Neuronal stem cell (in vitro differentiated cells): ENCODE data around the gene C12orf42.

Experiments
- DNase-seq: peaks from one replicate; pipeline ENCODE4 v3.0.0-alpha.2; 2013; ENCODE audit warnings: low spot score
- H2AFZ ChIP-seq: one replicate; pipeline ENCODE4 v1.6.1; 2013; ENCODE audit warnings: mild to moderate bottlenecking, low read length, inconsistent platforms
- H2AK5ac ChIP-seq: 2 replicates; pipeline ENCODE4 v1.6.1; 2013; ENCODE audit warnings: low read depth, mild to moderate bottlenecking, inconsistent platforms, low read length, moderate library complexity, mixed read lengths
- H2BK120ac ChIP-seq: 2 replicates; pipeline ENCODE4 v1.6.1; 2013; ENCODE audit warnings: low read depth, mild to moderate bottlenecking, inconsistent platforms, low read length, moderate library complexity, mixed read lengths
- H2BK12ac ChIP-seq: one replicate; pipeline ENCODE4 v1.6.1; 2013; ENCODE audit warnings: low read length, inconsistent platforms
- H2BK15ac ChIP-seq: 2 replicates; pipeline ENCODE4 v1.6.1; 2013; ENCODE audit warnings: mild to moderate bottlenecking, low read length, inconsistent platforms, mixed read lengths
- H2BK5ac ChIP-seq: one replicate; pipeline ENCODE4 v1.6.1; 2013; ENCODE audit warnings: inconsistent platforms, mild to moderate bottlenecking, low read length, moderate library complexity
- H3K14ac ChIP-seq: one replicate; pipeline ENCODE4 v1.6.1; 2013; ENCODE audit warnings: low read length, inconsistent platforms
- H3K18ac ChIP-seq: 2 replicates; pipeline ENCODE4 v1.6.1; 2013; ENCODE audit warnings: low read length, inconsistent platforms
- H3K23ac ChIP-seq: 2 replicates; pipeline ENCODE4 v1.6.1; 2013; ENCODE audit warnings: low read depth, mild to moderate bottlenecking, mixed read lengths, low read length, inconsistent platforms; ENCODE audit not compliant: poor library complexity
- H3K27ac ChIP-seq: replicated peaks from 3 replicates; pipeline ENCODE4 v1.5.1; 2013; ENCODE audit warnings: low read length, inconsistent platforms
- H3K27me3 ChIP-seq, 3 experiments: 2 replicates each; pipeline ENCODE4 v1.6.1; 2013; ENCODE audit warnings: low read length in 3 of 3, mild to moderate bottlenecking in 2 of 3, inconsistent platforms in 1 of 3, low read depth in 1 of 3, mixed read lengths in 1 of 3, moderate library complexity in 1 of 3; ENCODE audit not compliant: control insufficient read depth in 3 of 3, insufficient read depth in 3 of 3
- H3K36me3 ChIP-seq, 2 donors: replicated peaks in 1 of 2; 2 replicates each; pipeline ENCODE4 v1.6.1; 2013; ENCODE audit warnings: low read length in 2 of 2; ENCODE audit not compliant: control insufficient read depth in 2 of 2, insufficient read depth in 2 of 2
- H3K4ac ChIP-seq: 2 replicates; pipeline ENCODE4 v1.6.1; 2013; ENCODE audit warnings: inconsistent platforms, mild to moderate bottlenecking, low read length, moderate library complexity
- H3K4me1 ChIP-seq, 2 donors: 1 replicate in 1 of 2; 2 replicates in 1 of 2; pipeline ENCODE4 v1.6.1; 2013; ENCODE audit warnings: low read length in 2 of 2, low read depth in 1 of 2; ENCODE audit not compliant: control insufficient read depth in 2 of 2, insufficient read depth in 1 of 2
- H3K4me2 ChIP-seq: one replicate; pipeline ENCODE4 v1.6.1; 2013; ENCODE audit warnings: mild to moderate bottlenecking, low read length, inconsistent platforms; ENCODE audit not compliant: insufficient read depth, poor library complexity, severe bottlenecking
- H3K4me3 ChIP-seq, 2 donors: 2 replicates each; pipeline ENCODE4 v1.5.1; 2013; ENCODE audit warnings: low read length in 2 of 2, mild to moderate bottlenecking in 2 of 2, inconsistent platforms in 1 of 2, moderate library complexity in 1 of 2
- H3K79me1 ChIP-seq: one replicate; pipeline ENCODE4 v1.6.1; 2013; ENCODE audit warnings: low read depth, mild to moderate bottlenecking, inconsistent platforms, low read length, moderate library complexity
- H3K9ac ChIP-seq: one replicate; pipeline ENCODE4 v1.6.1; 2013; ENCODE audit warnings: mild to moderate bottlenecking, low read depth, low read length, inconsistent platforms; ENCODE audit not compliant: poor library complexity
- H3K9me3 ChIP-seq, 2 donors: replicated peaks in 1 of 2; 2 replicates each; pipeline versions ENCODE3 to v1.6.1; 2013; ENCODE audit warnings: low read length in 2 of 2, mild to moderate bottlenecking in 2 of 2, inconsistent platforms in 1 of 2, low read depth in 1 of 2, mixed read lengths in 1 of 2, moderate library complexity in 1 of 2; ENCODE audit not compliant: control insufficient read depth in 2 of 2, insufficient read depth in 1 of 2
- H4K8ac ChIP-seq: one replicate; pipeline ENCODE4 v1.6.1; 2013; ENCODE audit warnings: low read depth, mild to moderate bottlenecking, inconsistent platforms, low read length, moderate library complexity
- H4K91ac ChIP-seq: one replicate; pipeline ENCODE4 v1.6.1; 2013; ENCODE audit warnings: low read length, low read depth, mild to moderate bottlenecking, inconsistent platforms; ENCODE audit not compliant: poor library complexity
- WGBS, 2 donors: extraction: QIAGEN DNeasy Blood & Tissue Kit; methylation state at CpG; one replicate each; pipeline ENCODE4 v1.1.7; 2013; ENCODE audit warnings: missing lambda C conversion rate in 2 of 2, mixed read lengths in 1 of 2; ENCODE audit not compliant: insufficient read length in 2 of 2, insufficient replicate concordance in 1 of 2; ENCODE audit errors: extremely low coverage in 2 of 2; 5-methylcytosine and 5-hydroxymethylcytosine counted together

C12orf42 gene

GRCh38 chr12:103475073-103475472 lies 20.7 kb downstream of the C12orf42 start:
- Histone ChIP-seq H4K91ac (no peak overlapping the region), H2BK12ac (no peak overlapping the region), H3K4me3 (no peak overlapping the region), H3K27me3 (no peaks in the 10 kb centered on the region), H2AFZ (no peak overlapping the region), H3K9me3 (no peaks in the 10 kb centered on the region), H3K27ac (no peak overlapping the region), H2AK5ac (no peak overlapping the region), H2BK5ac (no peak overlapping the region), H3K18ac (no peak overlapping the region), H3K36me3 (no peaks in the 10 kb centered on the region), H3K4ac (no peak overlapping the region), H4K8ac (no peak overlapping the region), H3K23ac (no peak overlapping the region), H3K9ac (no peak overlapping the region), H3K4me2 (no peak overlapping the region), H3K14ac (no peak overlapping the region), H3K4me1 (peaks cover 0 to 6% of the 10 kb centered on the region in 2 donors), H3K79me1 (no peaks in the 10 kb centered on the region), H2BK120ac (no peak overlapping the region), H2BK15ac (no peak overlapping the region)
- DNase-seq: no peak
- WGBS, 2 donors: no CpG with 5 or more reads among the region's 2 CpGs

GRCh38 chr12:103470664-103471063 lies 25.1 kb downstream of the C12orf42 start:
- no peak overlapping the region for H2BK12ac ChIP-seq
- H3K14ac ChIP-seq: no peak overlapping the region

GRCh38 chr12:103469719-103470118 lies 26.0 kb downstream of the C12orf42 start:
- H3K4me3 ChIP-seq: no peak overlapping the region
- no peak overlapping the region for H3K14ac ChIP-seq
- no peak for DNase-seq
- H2AFZ ChIP-seq: no peak overlapping the region
- no peaks in the 10 kb centered on the region for H3K79me1 ChIP-seq
- no peak overlapping the region for H2BK15ac ChIP-seq
- no peaks in the 10 kb centered on the region for H3K4me1 ChIP-seq
- no peaks in the 10 kb centered on the region for H3K36me3 ChIP-seq
- H3K4ac ChIP-seq: no peak overlapping the region
- no peak overlapping the region for H2AK5ac ChIP-seq
- H3K27ac ChIP-seq: no peak overlapping the region
- no CpG with 5 or more reads among the region's 5 CpGs for WGBS, 2 donors
- H4K8ac ChIP-seq: no peak overlapping the region
- H3K9me3 ChIP-seq: no peaks in the 10 kb centered on the region
- H3K9ac ChIP-seq: no peak overlapping the region
- H3K18ac ChIP-seq: no peak overlapping the region
- H3K23ac ChIP-seq: no peak overlapping the region
- no peak overlapping the region for H4K91ac ChIP-seq
- no peaks in the 10 kb centered on the region for H3K27me3 ChIP-seq
- no peak overlapping the region for H2BK12ac ChIP-seq
- no peak overlapping the region for H2BK5ac ChIP-seq
- no peak overlapping the region for H2BK120ac ChIP-seq
- no peak overlapping the region for H3K4me2 ChIP-seq

More at GRCh38 chr12:103470664-103471063, 25.1 kb downstream of the C12orf42 start:
- Histone ChIP-seq H2AK5ac (no peak overlapping the region), H3K4ac (no peak overlapping the region), H4K8ac (no peak overlapping the region), H3K36me3 (no peaks in the 10 kb centered on the region), H3K23ac (no peak overlapping the region), H3K18ac (no peak overlapping the region), H2BK15ac (no peak overlapping the region), H3K9me3 (no peaks in the 10 kb centered on the region), H2BK5ac (no peak overlapping the region), H3K4me2 (no peak overlapping the region), H2AFZ (no peak overlapping the region), H3K79me1 (no peaks in the 10 kb centered on the region), H3K4me1 (peaks cover 0 to 6% of the 10 kb centered on the region in 2 donors), H4K91ac (no peak overlapping the region), H3K9ac (no peak overlapping the region), H3K27me3 (no peaks in the 10 kb centered on the region), H3K4me3 (no peak overlapping the region), H3K27ac (no peak overlapping the region), H2BK120ac (no peak overlapping the region)
- DNase-seq: no peak

GRCh38 chr12:103468837-103469236 lies 26.9 kb downstream of the C12orf42 start:
- Histone ChIP-seq H4K91ac (no peak overlapping the region), H3K9me3 (no peaks in the 10 kb centered on the region), H3K4me3 (no peak overlapping the region)

More at GRCh38 chr12:103468837-103469236, 26.9 kb downstream of the C12orf42 start:
- Histone ChIP-seq H3K4me2 (no peak overlapping the region), H2BK5ac (no peak overlapping the region), H3K14ac (no peak overlapping the region), H3K4me1 (no peaks in the 10 kb centered on the region), H2BK120ac (no peak overlapping the region), H3K27me3 (no peaks in the 10 kb centered on the region), H3K18ac (peak overlapping the region; percentile 38), H3K27ac (no peak overlapping the region), H2AK5ac (no peak overlapping the region), H2AFZ (no peak overlapping the region), H3K36me3 (no peaks in the 10 kb centered on the region), H2BK15ac (no peak overlapping the region), H3K9ac (no peak overlapping the region), H3K79me1 (no peaks in the 10 kb centered on the region), H4K8ac (no peak overlapping the region), H3K23ac (no peak overlapping the region), H3K4ac (no peak overlapping the region), H2BK12ac (no peak overlapping the region)
- no CpG with 5 or more reads among the region's 3 CpGs for WGBS, 2 donors
- no peak for DNase-seq
